Astrocyte of the cerebellum (primary cell): ENCODE data around the gene MST1R.

Experiments used
- DNase-seq: peaks from one replicate; pipeline ENCODE4 v3.0.0-alpha.2; 2011; ENCODE audit warnings: low read depth
- H3K4me3 ChIP-seq: 2 replicates; pipeline ENCODE4 v1.5.1; 2011; ENCODE audit warnings: mild to moderate bottlenecking, low read depth, low read length, moderate library complexity
- CTCF ChIP-seq: IDR thresholded peaks from 2 replicates; pipeline ENCODE4 v1.5.1; 2012; ENCODE audit warnings: low read length, low read depth, moderate library complexity, mild to moderate bottlenecking; ENCODE audit errors: missing control alignments
- in situ Hi-C: cut with HindIII; loops from 2 replicates; pipeline ENCODE4 v1.10.0; 2017; ENCODE audit warnings: low sequenced_read_pairs

The MST1R gene

GRCh38 chr3:49930922-49931321 is 27.2 kb upstream of the MST1R start:
- TF ChIP-seq CTCF = no peak
- DNase-seq = no peak
- in situ Hi-C loops = no loop called here
- H3K4me3 ChIP-seq = no peak overlapping the region

- TF ChIP-seq CTCF = no peak
- no peak for DNase-seq
- in situ Hi-C loops = no loop called here
- H3K4me3 ChIP-seq = peak overlapping the region; percentile 80
These were observed 26.6 kb upstream of the MST1R start for GRCh38 chr3:49930168-49930690.

DNA sequence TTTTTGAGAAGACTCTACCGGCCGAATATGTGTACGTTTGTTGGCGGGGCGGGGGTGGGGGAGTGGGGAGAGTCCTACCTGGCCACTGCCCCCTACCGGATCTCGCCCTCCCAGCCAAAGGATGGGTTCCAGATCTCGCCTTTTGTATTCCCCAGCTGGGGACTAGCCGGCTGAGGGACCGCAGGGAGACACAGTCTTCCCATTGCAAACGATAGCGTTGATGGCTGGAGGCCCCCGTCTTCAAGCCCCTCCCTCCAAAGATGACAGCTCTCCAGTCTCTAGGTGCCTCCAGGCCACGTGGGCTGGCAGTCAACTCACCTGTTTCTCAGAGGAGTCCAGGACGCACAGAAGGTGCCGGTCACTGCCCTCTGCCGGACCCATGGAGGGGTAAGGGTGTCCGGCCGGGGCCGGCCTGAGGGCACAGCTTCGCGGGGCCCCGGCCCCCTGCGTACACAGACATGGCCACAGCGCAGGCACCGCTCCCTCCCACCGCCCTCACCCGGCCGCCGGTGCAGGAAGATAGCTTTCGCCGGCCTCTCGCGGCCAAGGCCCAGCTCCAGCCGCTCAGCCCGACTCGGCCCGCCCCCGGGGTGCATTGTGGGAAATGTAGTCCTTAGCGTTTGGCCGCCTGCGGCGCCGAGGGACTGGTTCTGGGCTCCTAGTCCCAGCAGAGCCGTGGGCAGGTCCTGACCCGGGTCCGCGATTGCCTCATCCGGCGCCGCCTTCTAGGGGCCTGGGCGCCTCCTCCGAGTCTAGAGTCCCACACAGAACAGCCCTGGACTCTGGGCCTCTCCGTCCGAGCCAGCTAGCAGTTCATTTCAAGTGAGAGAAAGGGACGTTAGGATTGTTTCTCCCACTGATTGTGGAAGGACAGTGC is 25.9 kb upstream of the MST1R start, which contains the start of gene MON1A:
TSS of gene MON1A (minus strand) at position 521 of the 877 bp plus-strand sequence. CDS start 16,465 bp downstream, outside the sequence.
- peak within 1 kb of the TSS; percentile 80 for H3K4me3 ChIP-seq
- peak; percentile 29 for DNase-seq
- peak; percentile 33 for TF ChIP-seq CTCF
- in situ Hi-C loops = no loop called here

GRCh38 chr3:49928481-49929017 is 24.9 kb upstream of the MST1R start:
- TF ChIP-seq CTCF = no peak
- no peak for DNase-seq
- in situ Hi-C loops = no loop called here
- H3K4me3 ChIP-seq = peak overlapping the region; percentile 80

GRCh38 chr3:49927798-49928197 is 24.1 kb upstream of the MST1R start:
- DNase-seq = no peak
- TF ChIP-seq CTCF = no peak
- in situ Hi-C loops = no loop called here
- no peak overlapping the region for H3K4me3 ChIP-seq

DNA sequence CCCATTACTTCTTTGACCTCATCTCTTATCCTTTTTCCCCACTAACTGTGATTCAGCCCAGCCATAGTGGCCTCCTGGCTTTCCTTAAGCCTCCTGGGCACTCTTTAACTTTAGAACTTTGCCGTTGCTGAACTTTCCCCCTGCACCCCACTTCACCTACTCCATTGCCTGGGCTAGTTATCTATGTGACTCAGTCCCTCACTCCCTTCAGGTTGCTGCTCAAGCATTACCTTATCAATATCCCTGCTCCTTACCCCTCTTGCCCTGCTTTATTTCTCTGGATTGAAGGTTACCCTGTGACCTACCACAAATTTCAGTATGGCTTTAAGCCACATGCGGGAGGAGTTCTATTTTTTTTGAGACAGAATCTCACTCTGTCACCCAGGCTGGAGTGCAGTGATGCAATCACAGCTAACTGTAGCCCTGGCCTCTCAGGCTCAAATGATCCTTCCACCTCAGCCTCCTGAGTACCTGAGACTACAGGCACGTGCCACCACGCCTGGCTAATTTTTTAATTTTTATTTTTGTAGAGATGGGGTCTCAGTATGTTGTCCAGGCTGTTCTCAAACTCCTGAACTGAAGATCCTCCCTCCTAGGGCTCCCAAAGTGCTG is 22.6 kb upstream of the MST1R start:
- TF ChIP-seq CTCF = no peak
- DNase-seq = no peak
- no peak overlapping the region for H3K4me3 ChIP-seq
- in situ Hi-C loops = no loop called here
